IMR-90 (cell line): ENCODE data around the gene RENBP. TPM values are rescaled to one million over a fixed set of nuclear protein-coding genes. Genes with fewer than 3 reads are reported as not detected.

Experiments
- ATAC-seq: fragments of 200-7000 bp; cut with Tn5 transposase; 2 replicates; pipeline ENCODE4 v1.9.1; 2020; ENCODE audit warnings: low read depth, mild to moderate bottlenecking, moderate library complexity
- BruUV-seq: library from RNA; stranded (reverse); fragments of 400-500 nt; replicated peaks from 2 replicates; lab custom pipeline; 2021; lab: Mats Ljungman, UMichigan
- CTCF ChIA-PET: fragments of 300-600 bp; formaldehyde crosslinking; extraction: SDS; loops from one replicate; lab custom pipeline; 2021; ENCODE audit warnings: antibody characterized with exemption; lab: Yijun Ruan, JAX
- POLR2A ChIA-PET: fragments of 300-600 bp; sonication (Branson Sonifier 250); formaldehyde crosslinking; loops from one replicate; lab custom pipeline; 2022; ENCODE audit warnings: antibody characterized with exemption; ENCODE audit not compliant: unreplicated experiment; lab: Charles Lee
- DNase-seq: peaks from one replicate; pipeline ENCODE4 v3.0.0; 2013
- H2AFZ ChIP-seq: replicated peaks from 2 replicates; pipeline ENCODE3; 2013; ENCODE audit warnings: low read length, mild to moderate bottlenecking; ENCODE audit not compliant: poor library complexity
- H2AK5ac ChIP-seq: 2 replicates; pipeline ENCODE4 v1.6.1; 2013; ENCODE audit warnings: low read depth, low read length, inconsistent platforms
- H2AK9ac ChIP-seq: replicated peaks from 2 replicates; pipeline ENCODE3; 2013; ENCODE audit warnings: mild to moderate bottlenecking, low read depth, low read length, moderate library complexity; ENCODE audit not compliant: poor library complexity
- H2BK120ac ChIP-seq: 2 replicates; pipeline ENCODE4 v1.6.1; 2013; ENCODE audit warnings: low read depth, low read length, inconsistent platforms
- H2BK15ac ChIP-seq: 3 replicates; pipeline ENCODE4 v1.6.1; 2013; ENCODE audit warnings: low read depth, low read length, inconsistent platforms
- H2BK20ac ChIP-seq: 2 replicates; pipeline ENCODE4 v1.6.1; 2013; ENCODE audit warnings: low read depth, mild to moderate bottlenecking, inconsistent platforms, low read length, moderate library complexity
- H2BK5ac ChIP-seq: 2 replicates; pipeline ENCODE4 v1.6.1; 2013; ENCODE audit warnings: mild to moderate bottlenecking, low read depth, low read length, inconsistent platforms; ENCODE audit not compliant: poor library complexity, severe bottlenecking
- H3K14ac ChIP-seq: replicated peaks from 2 replicates; pipeline ENCODE4 v1.6.1; 2013; ENCODE audit warnings: low read depth, low read length, inconsistent platforms
- H3K18ac ChIP-seq: 2 replicates; pipeline ENCODE4 v1.6.1; 2013; ENCODE audit warnings: low read depth, low read length, control low read depth
- H3K23ac ChIP-seq: 2 replicates; pipeline ENCODE4 v1.6.1; 2013; ENCODE audit warnings: low read depth, low read length, inconsistent platforms
- H3K27ac ChIP-seq: 2 replicates; pipeline ENCODE4 v1.5.1; 2013; ENCODE audit warnings: mild to moderate bottlenecking, control low read depth, low read length; ENCODE audit not compliant: insufficient read depth
- H3K27me3 ChIP-seq: 2 replicates; pipeline ENCODE4 v1.6.1; 2013; ENCODE audit warnings: low read length; ENCODE audit not compliant: control insufficient read depth, insufficient read depth
- H3K36me3 ChIP-seq: 2 replicates; pipeline ENCODE4 v1.6.1; 2013; ENCODE audit warnings: low read length, mixed read lengths; ENCODE audit not compliant: control insufficient read depth, insufficient read depth
- H3K4ac ChIP-seq: 2 replicates; pipeline ENCODE4 v1.6.1; 2013; ENCODE audit warnings: low read depth, low read length, inconsistent platforms
- H3K4me1 ChIP-seq: 2 replicates; pipeline ENCODE4 v1.6.1; 2013; ENCODE audit warnings: low read length, mixed read lengths; ENCODE audit not compliant: control insufficient read depth, insufficient read depth
- H3K4me2 ChIP-seq: 2 replicates; pipeline ENCODE4 v1.6.1; 2013; ENCODE audit warnings: low read depth, mild to moderate bottlenecking, control low read depth, low read length, moderate library complexity
- H3K4me3 ChIP-seq: 2 replicates; pipeline ENCODE4 v1.5.1; 2013; ENCODE audit warnings: low read depth, mild to moderate bottlenecking, control low read depth, low read length, moderate library complexity; ENCODE audit not compliant: insufficient read depth
- H3K56ac ChIP-seq: 2 replicates; pipeline ENCODE4 v1.6.1; 2013; ENCODE audit warnings: low read length, inconsistent platforms; ENCODE audit not compliant: insufficient read depth; ENCODE audit errors: extremely low read depth
- H3K79me1 ChIP-seq, 2 experiments: 2 replicates each; pipeline ENCODE4 v1.6.1; 2013; ENCODE audit warnings: low read length in 2 of 2, inconsistent platforms in 1 of 2, low read depth in 1 of 2
- H3K9ac ChIP-seq: 2 replicates; pipeline ENCODE4 v1.6.1; 2013; ENCODE audit warnings: low read depth, low read length, control low read depth
- H3K9me1 ChIP-seq: 2 replicates; pipeline ENCODE4 v1.6.1; 2013; ENCODE audit warnings: low read length, inconsistent platforms; ENCODE audit not compliant: insufficient read depth
- H3K9me3 ChIP-seq: 2 replicates; pipeline ENCODE4 v1.6.1; 2013; ENCODE audit warnings: low read length; ENCODE audit not compliant: control insufficient read depth, insufficient read depth
- H4K20me1 ChIP-seq: 2 replicates; pipeline ENCODE4 v1.6.1; 2013; ENCODE audit warnings: low read length, inconsistent platforms; ENCODE audit not compliant: insufficient read depth
- H4K5ac ChIP-seq: 2 replicates; pipeline ENCODE4 v1.6.1; 2013; ENCODE audit warnings: mild to moderate bottlenecking, low read depth, low read length, control low read depth
- H4K8ac ChIP-seq, 2 experiments: 2 replicates each; pipeline ENCODE4 v1.6.1; 2013; ENCODE audit warnings: low read depth in 2 of 2, low read length in 2 of 2, control low read depth in 1 of 2, inconsistent platforms in 1 of 2
- H4K91ac ChIP-seq: 2 replicates; pipeline ENCODE4 v1.6.1; 2013; ENCODE audit warnings: low read depth, low read length, inconsistent platforms; ENCODE audit not compliant: insufficient read depth
- BHLHE40 ChIP-seq: fragments of 150-350 bp; IDR thresholded peaks from 2 replicates; pipeline ENCODE4 v1.6.1; 2016; ENCODE audit warnings: mild to moderate bottlenecking, low read depth, low read length
- CHD1 ChIP-seq: IDR thresholded peaks from 2 replicates; pipeline ENCODE4 v1.6.1; 2012; ENCODE audit warnings: low read depth, low read length, improper control_type of control experiment
- MAFK ChIP-seq: IDR thresholded peaks from 2 replicates; pipeline ENCODE4 v1.6.1; 2012; ENCODE audit warnings: low read depth, low read length, improper control_type of control experiment
- NFE2L2 ChIP-seq: fragments of 150-350 bp; IDR thresholded peaks from 2 replicates; pipeline ENCODE4 v1.6.1; 2016; ENCODE audit warnings: low read depth, mild to moderate bottlenecking, low read length
- POLR2A ChIP-seq: IDR thresholded peaks from 2 replicates; pipeline ENCODE4 v1.6.1; 2012; ENCODE audit warnings: mild to moderate bottlenecking, low read depth, low read length
- RAD21 ChIP-seq: IDR thresholded peaks from 2 replicates; pipeline ENCODE4 v1.6.1; 2012; ENCODE audit warnings: low read length, improper control_type of control experiment
- RCOR1 ChIP-seq: IDR thresholded peaks from 2 replicates; pipeline ENCODE4 v1.6.1; 2012; ENCODE audit warnings: mild to moderate bottlenecking, low read length, improper control_type of control experiment; ENCODE audit not compliant: insufficient replicate concordance
- SMC3 ChIP-seq: fragments of 150-350 bp; IDR thresholded peaks from 2 replicates; pipeline ENCODE4 v1.6.1; 2016; ENCODE audit warnings: low read depth, mild to moderate bottlenecking, antibody characterized with exemption, low read length, moderate library complexity
- WGBS, 2 experiments: methylation state at CpG; one replicate each; pipeline versions ENCODE4 v1.1.5 to v1.1.7; 2013; ENCODE audit warnings: missing lambda C conversion rate in 2 of 2; ENCODE audit not compliant: insufficient read length in 1 of 2; ENCODE audit errors: extremely low coverage in 2 of 2; 5-methylcytosine and 5-hydroxymethylcytosine counted together
- dilution Hi-C: fragments of 300-500 bp; cut with HindIII; formaldehyde crosslinking; loops from one replicate; pipeline ENCODE4 v1.14.3; 2018; ENCODE audit warnings: low sequenced_read_pairs; ENCODE audit not compliant: unreplicated experiment
- in situ Hi-C: fragments of 300-500 bp; cut with MboI; formaldehyde crosslinking; loops from 3 replicates; pipeline ENCODE4 v1.14.3; 2019; ENCODE audit warnings: low sequenced_read_pairs, inconsistent platforms, mixed read lengths
- intact Hi-C: fragments of 100-400 bp; cut with micrococcal nuclease; formaldehyde crosslinking; loops from 2 replicates; pipeline ENCODE4 v1.10.0; 2022
- polyA plus RNA-seq, 3 experiments: library from polyadenylated mRNA; depleted of rRNA; stranded (reverse); fragments of >200 nt; gene quantifications; 2 replicates each; pipeline ENCODE4 v1.2.3, GENCODE V29; 2012; ENCODE audit warnings: low replicate concordance in 1 of 3
- total RNA-seq: library from RNA; depleted of rRNA; stranded (reverse); fragments of >200 nt; gene quantifications from 2 replicates; pipeline ENCODE4 v1.2.3, GENCODE V29; 2012
- TF ChIP-seq, protein P1 (sequence below): fragments of 150-350 bp; IDR thresholded peaks from 2 replicates; pipeline ENCODE4 v1.6.1; 2016; ENCODE audit warnings: low read depth, mild to moderate bottlenecking, low read length, moderate library complexity, borderline replicate concordance
- TF ChIP-seq, protein P2 (sequence below): fragments of 150-350 bp; IDR thresholded peaks from 2 replicates; pipeline ENCODE4 v1.6.1; 2017; ENCODE audit warnings: mild to moderate bottlenecking, antibody characterized with exemption, low read length, low read depth

Gene RENBP
- total and polyA plus RNA-seq, 2 of the 4 experiments (the other 2 are of a cell fraction): 0.15 to 0.18 TPM

DNA sequence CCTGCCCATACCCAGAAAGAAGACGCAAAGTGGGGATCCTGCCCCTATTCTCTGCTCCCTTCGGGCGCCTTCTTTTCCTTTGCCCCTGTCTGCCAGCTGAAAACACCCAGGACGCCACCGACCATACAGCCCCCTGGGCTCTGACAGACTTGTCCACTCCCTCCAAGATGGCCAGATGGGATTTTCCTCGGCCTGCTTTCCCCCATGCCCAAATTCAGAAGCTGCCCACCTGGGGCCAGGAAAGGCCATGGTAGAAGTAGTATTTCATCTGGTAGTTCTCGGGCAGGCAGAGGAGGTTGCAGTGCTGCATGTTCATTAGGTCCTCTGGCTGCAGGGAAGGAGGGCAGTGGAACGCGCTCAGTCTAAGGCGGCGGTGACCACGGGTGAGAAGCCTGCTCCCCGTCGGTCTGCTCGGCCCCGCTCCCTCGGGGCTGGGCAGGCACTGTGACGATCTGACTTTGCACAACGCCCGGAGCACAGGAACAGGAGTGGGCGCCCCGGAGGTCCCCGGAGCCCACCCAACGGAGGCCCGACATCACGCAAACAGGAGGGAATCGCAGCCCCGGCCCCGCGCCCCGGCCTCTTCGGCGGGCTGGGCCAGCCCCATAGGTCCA is 10.2 kb downstream of the RENBP start:
- H2BK15ac ChIP-seq: no peak overlapping the region
- TF ChIP-seq NFE2L2: no peak
- no peak for TF ChIP-seq SMC3
- no peak for TF ChIP-seq BHLHE40
- no peak for TF ChIP-seq POLR2A
- TF ChIP-seq, protein P1, sequence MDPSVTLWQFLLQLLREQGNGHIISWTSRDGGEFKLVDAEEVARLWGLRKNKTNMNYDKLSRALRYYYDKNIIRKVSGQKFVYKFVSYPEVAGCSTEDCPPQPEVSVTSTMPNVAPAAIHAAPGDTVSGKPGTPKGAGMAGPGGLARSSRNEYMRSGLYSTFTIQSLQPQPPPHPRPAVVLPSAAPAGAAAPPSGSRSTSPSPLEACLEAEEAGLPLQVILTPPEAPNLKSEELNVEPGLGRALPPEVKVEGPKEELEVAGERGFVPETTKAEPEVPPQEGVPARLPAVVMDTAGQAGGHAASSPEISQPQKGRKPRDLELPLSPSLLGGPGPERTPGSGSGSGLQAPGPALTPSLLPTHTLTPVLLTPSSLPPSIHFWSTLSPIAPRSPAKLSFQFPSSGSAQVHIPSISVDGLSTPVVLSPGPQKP: no peak
- TF ChIP-seq, protein P2, sequence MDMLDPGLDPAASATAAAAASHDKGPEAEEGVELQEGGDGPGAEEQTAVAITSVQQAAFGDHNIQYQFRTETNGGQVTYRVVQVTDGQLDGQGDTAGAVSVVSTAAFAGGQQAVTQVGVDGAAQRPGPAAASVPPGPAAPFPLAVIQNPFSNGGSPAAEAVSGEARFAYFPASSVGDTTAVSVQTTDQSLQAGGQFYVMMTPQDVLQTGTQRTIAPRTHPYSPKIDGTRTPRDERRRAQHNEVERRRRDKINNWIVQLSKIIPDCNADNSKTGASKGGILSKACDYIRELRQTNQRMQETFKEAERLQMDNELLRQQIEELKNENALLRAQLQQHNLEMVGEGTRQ: no peak
- no peak for TF ChIP-seq MAFK
- no peak for TF ChIP-seq RAD21
- no peak for TF ChIP-seq RCOR1
- no peak for TF ChIP-seq CHD1
- intact Hi-C loops: no loop called here
- H3K4me2 ChIP-seq: peak overlapping the region; percentile 93
- H3K18ac ChIP-seq: no peak overlapping the region
- no peaks in the 10 kb centered on the region for H3K9me1 ChIP-seq
- peaks cover 22% of the 10 kb centered on the region for H3K36me3 ChIP-seq
- peaks cover 4 to 9% of the 10 kb centered on the region in 2 experiments; a peak in 2 of 4 replicates for H3K79me1 ChIP-seq
- DNase-seq (no peak), ATAC-seq (peak; percentile 13)
- no peak overlapping the region; a peak in 2 of 4 replicates for H4K8ac ChIP-seq
- peak overlapping the region; percentile 78 for H3K23ac ChIP-seq
- peak overlapping the region; percentile 87 for H3K14ac ChIP-seq
- no peak overlapping the region for H2BK20ac ChIP-seq
- in situ Hi-C loops: no loop called here
- H4K5ac ChIP-seq: no peak overlapping the region
- 31% methylated on average over 19 of the region's 33 CpGs; no CpG with 5 or more reads in 1 of the 2 experiments for WGBS, 2 experiments
- H3K4me1 ChIP-seq: peaks cover 2% of the 10 kb centered on the region; the same call in 1 of the 2 replicates
- H3K27me3 ChIP-seq: no peaks in the 10 kb centered on the region; the same call in 1 of the 2 replicates
- 0 out of 2 replicates have a peak overlapping the region, but pooled peaks have one; percentile 10 for H3K56ac ChIP-seq
- peaks cover 20% of the 10 kb centered on the region for H4K20me1 ChIP-seq
- H3K9ac ChIP-seq: peak overlapping the region; percentile 79
- H2AK9ac ChIP-seq: peak overlapping the region; percentile 96
- peak overlapping the region; percentile 46 for H3K27ac ChIP-seq
- no peak overlapping the region for H2BK120ac ChIP-seq
- peak overlapping the region; percentile 97 for H3K4me3 ChIP-seq
- BruUV-seq: no TSS peak
- no peak overlapping the region for H2BK5ac ChIP-seq
- no peak overlapping the region; the same call in 1 of the 2 replicates for H4K91ac ChIP-seq
- peak overlapping the region; percentile 83 for H3K4ac ChIP-seq
- H3K9me3 ChIP-seq: no peaks in the 10 kb centered on the region
- CTCF ChIA-PET: interaction anchor here (1.2 to 1.6 kb wide), 2 partner anchors 11 to 13 kb away, joined by 4 to 7 read pairs; no protein-coding TSS in a partner anchor
- H2AK5ac ChIP-seq: peak overlapping the region; percentile 82
- POLR2A ChIA-PET: no interaction called here
- dilution Hi-C loops: no loop called here
- H2AFZ ChIP-seq: peak overlapping the region; percentile 93
